ENCODE data around the gene DYRK1B. TPM values are rescaled to one million over a fixed set of nuclear protein-coding genes. Genes with fewer than 3 reads are reported as not detected.

The DYRK1B gene
- polyA plus RNA-seq, 4 donors: 8.6 to 31.2 (median 11.4) TPM

GRCh38 chr19:39831679-39832078 is 2.3 kb downstream of the DYRK1B start:
- no peak for FAIRE-seq
- no peaks in the 10 kb centered on the region for H3K27me3 ChIP-seq (ENCODE audit: control insufficient read depth in 3 of 3, insufficient read depth in 3 of 3, low read length in 3 of 3)
- peaks cover 5 to 63% (median 15%) of the 10 kb centered on the region in 3 donors for H3K36me3 ChIP-seq (ENCODE audit: control insufficient read depth in 3 of 3, insufficient read depth in 2 of 3, low read depth in 1 of 3, low read length in 3 of 3)
- no peaks in the 10 kb centered on the region for H3K9me3 ChIP-seq (ENCODE audit: control insufficient read depth in 2 of 2, insufficient read depth in 1 of 2, low read depth in 1 of 2, low read length in 1 of 2)
- DNase-seq: no peak
- WGBS, 3 donors: 93 to 94% (median 94%) methylated on average over 16 of the region's 16 CpGs
- no peak overlapping the region for H3K4me3 ChIP-seq (ENCODE audit: low read depth in 1 of 3, low read length in 3 of 3)
- H3K27ac ChIP-seq (ENCODE audit: low read depth in 1 of 3, low read length in 2 of 3): no peak overlapping the region
- peaks cover 0 to 22% (median 6%) of the 10 kb centered on the region in 3 donors for H3K4me1 ChIP-seq (ENCODE audit: control insufficient read depth in 3 of 3, insufficient read depth in 2 of 3, low read depth in 1 of 3, low read length in 2 of 3)

GRCh38 chr19:39830847-39831246 is 3.1 kb downstream of the DYRK1B start:
- Histone ChIP-seq H3K4me1 (ENCODE audit: control insufficient read depth in 3 of 3, insufficient read depth in 2 of 3, low read depth in 1 of 3, low read length in 2 of 3) (peaks cover 0 to 22% (median 6%) of the 10 kb centered on the region in 3 donors), H3K36me3 (ENCODE audit: control insufficient read depth in 3 of 3, insufficient read depth in 2 of 3, low read depth in 1 of 3, low read length in 3 of 3) (peaks cover 7 to 66% (median 11%) of the 10 kb centered on the region in 3 donors), H3K27ac (ENCODE audit: low read depth in 1 of 3, low read length in 2 of 3) (no peak overlapping the region), H3K4me3 (ENCODE audit: low read depth in 1 of 3, low read length in 3 of 3) (no peak overlapping the region), H3K27me3 (ENCODE audit: control insufficient read depth in 3 of 3, insufficient read depth in 3 of 3, low read length in 3 of 3) (no peaks in the 10 kb centered on the region), H3K9me3 (ENCODE audit: control insufficient read depth in 2 of 2, insufficient read depth in 1 of 2, low read depth in 1 of 2, low read length in 1 of 2) (no peaks in the 10 kb centered on the region)
- DNase-seq: no peak
- no peak for FAIRE-seq

GRCh38 chr19:39830406-39830805 is 3.6 kb downstream of the DYRK1B start:
- DNase-seq (no peak), FAIRE-seq (no peak)
- H3K4me1 ChIP-seq (ENCODE audit: control insufficient read depth in 3 of 3, insufficient read depth in 2 of 3, low read depth in 1 of 3, low read length in 2 of 3): peaks cover 0 to 22% (median 6%) of the 10 kb centered on the region in 3 donors
- H3K36me3 ChIP-seq (ENCODE audit: control insufficient read depth in 3 of 3, insufficient read depth in 2 of 3, low read depth in 1 of 3, low read length in 3 of 3): peaks cover 7 to 67% (median 12%) of the 10 kb centered on the region in 3 donors
- 96 to 98% (median 97%) methylated on average over 16 to 18 of the region's 18 CpGs for WGBS, 3 donors
- no peaks in the 10 kb centered on the region for H3K27me3 ChIP-seq (ENCODE audit: control insufficient read depth in 3 of 3, insufficient read depth in 3 of 3, low read length in 3 of 3)
- H3K9me3 ChIP-seq (ENCODE audit: control insufficient read depth in 2 of 2, insufficient read depth in 1 of 2, low read depth in 1 of 2, low read length in 1 of 2): no peaks in the 10 kb centered on the region
- no peak overlapping the region for H3K27ac ChIP-seq (ENCODE audit: low read depth in 1 of 3, low read length in 2 of 3)
- no peak overlapping the region for H3K4me3 ChIP-seq (ENCODE audit: low read depth in 1 of 3, low read length in 3 of 3)

- Histone ChIP-seq H3K4me1 (ENCODE audit: control insufficient read depth in 3 of 3, insufficient read depth in 2 of 3, low read depth in 1 of 3, low read length in 2 of 3) (peaks cover 0 to 28% (median 8%) of the 10 kb centered on the region in 3 donors), H3K4me3 (ENCODE audit: low read depth in 1 of 3, low read length in 3 of 3) (no peak overlapping the region), H3K27ac (ENCODE audit: low read depth in 1 of 3, low read length in 2 of 3) (no peak overlapping the region), H3K36me3 (ENCODE audit: control insufficient read depth in 3 of 3, insufficient read depth in 2 of 3, low read depth in 1 of 3, low read length in 3 of 3) (peaks cover 7 to 67% (median 9%) of the 10 kb centered on the region in 3 donors), H3K27me3 (ENCODE audit: control insufficient read depth in 3 of 3, insufficient read depth in 3 of 3, low read length in 3 of 3) (no peaks in the 10 kb centered on the region), H3K9me3 (ENCODE audit: control insufficient read depth in 2 of 2, insufficient read depth in 1 of 2, low read depth in 1 of 2, low read length in 1 of 2) (no peaks in the 10 kb centered on the region)
- WGBS, 3 donors: 91 to 93% (median 92%) methylated on average over 10 of the region's 10 CpGs
- DNase-seq: no peak
- no peak for FAIRE-seq
These were observed 4.2 kb downstream of the DYRK1B start for GRCh38 chr19:39829702-39830275.

- DNase-seq (no peak), FAIRE-seq (no peak)
- Histone ChIP-seq H3K27ac (ENCODE audit: low read depth in 1 of 3, low read length in 2 of 3) (no peak overlapping the region), H3K27me3 (ENCODE audit: control insufficient read depth in 3 of 3, insufficient read depth in 3 of 3, low read length in 3 of 3) (no peaks in the 10 kb centered on the region), H3K4me1 (ENCODE audit: control insufficient read depth in 3 of 3, insufficient read depth in 2 of 3, low read depth in 1 of 3, low read length in 2 of 3) (peaks cover 0 to 25% (median 11%) of the 10 kb centered on the region in 3 donors), H3K9me3 (ENCODE audit: control insufficient read depth in 2 of 2, insufficient read depth in 1 of 2, low read depth in 1 of 2, low read length in 1 of 2) (no peaks in the 10 kb centered on the region), H3K36me3 (ENCODE audit: control insufficient read depth in 3 of 3, insufficient read depth in 2 of 3, low read depth in 1 of 3, low read length in 3 of 3) (peaks cover 7 to 62% (median 9%) of the 10 kb centered on the region in 3 donors), H3K4me3 (ENCODE audit: low read depth in 1 of 3, low read length in 3 of 3) (no peak overlapping the region)
- 60 to 70% (median 68%) methylated on average over 5 of the region's 5 CpGs for WGBS, 3 donors
These were observed 5.3 kb downstream of the DYRK1B start for GRCh38 chr19:39828654-39829032.

- FAIRE-seq: no peak
- peaks cover 7 to 62% (median 9%) of the 10 kb centered on the region in 3 donors for H3K36me3 ChIP-seq (ENCODE audit: control insufficient read depth in 3 of 3, insufficient read depth in 2 of 3, low read depth in 1 of 3, low read length in 3 of 3)
- no peak overlapping the region for H3K4me3 ChIP-seq (ENCODE audit: low read depth in 1 of 3, low read length in 3 of 3)
- H3K27ac ChIP-seq (ENCODE audit: low read depth in 1 of 3, low read length in 2 of 3): no peak overlapping the region
- WGBS, 3 donors: 77 to 82% (median 79%) methylated on average over 26 of the region's 26 CpGs
- no peak for DNase-seq
- H3K9me3 ChIP-seq (ENCODE audit: control insufficient read depth in 2 of 2, insufficient read depth in 1 of 2, low read depth in 1 of 2, low read length in 1 of 2): no peaks in the 10 kb centered on the region
- H3K4me1 ChIP-seq (ENCODE audit: control insufficient read depth in 3 of 3, insufficient read depth in 2 of 3, low read depth in 1 of 3, low read length in 2 of 3): peaks cover 0 to 27% (median 13%) of the 10 kb centered on the region in 3 donors
- H3K27me3 ChIP-seq (ENCODE audit: control insufficient read depth in 3 of 3, insufficient read depth in 3 of 3, low read length in 3 of 3): no peaks in the 10 kb centered on the region
These were observed 5.8 kb downstream of the DYRK1B start for GRCh38 chr19:39828015-39828653.

- H3K4me3 ChIP-seq (ENCODE audit: low read depth in 1 of 3, low read length in 3 of 3): no peak overlapping the region
- FAIRE-seq (no peak), DNase-seq (no peak)
- H3K4me1 ChIP-seq (ENCODE audit: control insufficient read depth in 3 of 3, insufficient read depth in 2 of 3, low read depth in 1 of 3, low read length in 2 of 3): peaks cover 0 to 20% (median 7%) of the 10 kb centered on the region in 3 donors
- no peak overlapping the region for H3K27ac ChIP-seq (ENCODE audit: low read depth in 1 of 3, low read length in 2 of 3)
- no peaks in the 10 kb centered on the region for H3K9me3 ChIP-seq (ENCODE audit: control insufficient read depth in 2 of 2, insufficient read depth in 1 of 2, low read depth in 1 of 2, low read length in 1 of 2)
- H3K27me3 ChIP-seq (ENCODE audit: control insufficient read depth in 3 of 3, insufficient read depth in 3 of 3, low read length in 3 of 3): no peaks in the 10 kb centered on the region
- peaks cover 7 to 62% (median 9%) of the 10 kb centered on the region in 3 donors for H3K36me3 ChIP-seq (ENCODE audit: control insufficient read depth in 3 of 3, insufficient read depth in 2 of 3, low read depth in 1 of 3, low read length in 3 of 3)
- 85 to 92% (median 92%) methylated on average over 12 to 13 of the region's 13 CpGs for WGBS, 3 donors
These were observed 6.7 kb downstream of the DYRK1B start for GRCh38 chr19:39827216-39827615.

- Histone ChIP-seq H3K27me3 (ENCODE audit: control insufficient read depth in 3 of 3, insufficient read depth in 3 of 3, low read length in 3 of 3) (no peaks in the 10 kb centered on the region), H3K4me3 (ENCODE audit: low read depth in 1 of 3, low read length in 3 of 3) (no peak overlapping the region), H3K9me3 (ENCODE audit: control insufficient read depth in 2 of 2, insufficient read depth in 1 of 2, low read depth in 1 of 2, low read length in 1 of 2) (no peaks in the 10 kb centered on the region), H3K36me3 (ENCODE audit: control insufficient read depth in 3 of 3, insufficient read depth in 2 of 3, low read depth in 1 of 3, low read length in 3 of 3) (peaks cover 7 to 57% (median 9%) of the 10 kb centered on the region in 3 donors), H3K4me1 (ENCODE audit: control insufficient read depth in 3 of 3, insufficient read depth in 2 of 3, low read depth in 1 of 3, low read length in 2 of 3) (peaks cover 0 to 12% (median 7%) of the 10 kb centered on the region in 3 donors), H3K27ac (ENCODE audit: low read depth in 1 of 3, low read length in 2 of 3) (no peak overlapping the region)
- FAIRE-seq (no peak), DNase-seq (no peak)
- WGBS, 3 donors: 93 to 95% (median 93%) methylated on average over 31 to 35 of the region's 35 CpGs
These were observed 7.5 kb downstream of the DYRK1B start for GRCh38 chr19:39826311-39826945.

Data from small intestine (tissue), 7 donors.